HPDE6-E6E7 (cell line): Measurements from ENCODE around the gene CAMSAP3.

Experiments used
- DNase-seq: peaks from one replicate; pipeline ENCODE4 v3.0.0; 2011; ENCODE audit warnings: missing footprints; ENCODE audit errors: extremely low spot score

Gene CAMSAP3

GRCh38 chr19:7611541-7612279 is 16.0 kb downstream of the CAMSAP3 start:
- DNase-seq = no peak

- DNase-seq = no peak
Measured at GRCh38 chr19:7612282-7613274, 16.9 kb downstream of the CAMSAP3 start.

- no peak for DNase-seq
Measured at GRCh38 chr19:7614859-7615741, 19.4 kb downstream of the CAMSAP3 start.

GRCh38 chr19:7617172-7617571 is 21.5 kb downstream of the CAMSAP3 start:
- DNase-seq = no peak

GRCh38 chr19:7617735-7618134 is 22.1 kb downstream of the CAMSAP3 start:
- DNase-seq = no peak

GRCh38 chr19:7618348-7618747 is 22.7 kb downstream of the CAMSAP3 start:
- DNase-seq = no peak

GRCh38 chr19:7618771-7619510 is 23.3 kb downstream of the CAMSAP3 start:
- DNase-seq = peak; percentile 50

GRCh38 chr19:7619671-7620441 is 24.2 kb downstream of the CAMSAP3 start:
- no peak for DNase-seq

- no peak for DNase-seq
Measured at GRCh38 chr19:7620442-7621412, 25.1 kb downstream of the CAMSAP3 start.

- no peak for DNase-seq
Measured at GRCh38 chr19:7622933-7623685, 27.4 kb downstream of the CAMSAP3 start.

- DNase-seq = no peak
Measured at GRCh38 chr19:7623725-7624603, 28.3 kb downstream of the CAMSAP3 start.

GRCh38 chr19:7624810-7625209 is 29.1 kb downstream of the CAMSAP3 start:
- DNase-seq = no peak

GRCh38 chr19:7625763-7626372 is 30.2 kb downstream of the CAMSAP3 start:
- DNase-seq = no peak

GRCh38 chr19:7627166-7627565 is 31.5 kb downstream of the CAMSAP3 start:
- DNase-seq = no peak

- no peak for DNase-seq
Measured at GRCh38 chr19:7628589-7629311, 33.1 kb downstream of the CAMSAP3 start.
